Stimulated activated CD4-positive, alpha-beta T cell treated with anti-CD3 and anti-CD28 coated beads, TNF-alpha, amount 100 ng/mL, for 1 hour (primary cell): ENCODE measurements around the gene CYB5B.
"Not testable (repeated sequence)": the region's sequence is repeated elsewhere in the genome, so short reads cannot be mapped to it uniquely, and the experiment has no call there.

ENCODE experiments used
- DNase-seq, 3 donors: peaks; one replicate each; pipeline ENCODE4 v3.0.0-alpha.2; 2020; ENCODE audit warnings: low read depth in 3 of 3, low spot score in 1 of 3

CYB5B gene

GRCh38 chr16:69408475-69408874 lies 15.9 kb upstream of the CYB5B start:
- DNase-seq: no peak

GRCh38 chr16:69410219-69410990 lies 14.0 kb upstream of the CYB5B start:
- no peak for DNase-seq

GRCh38 chr16:69411064-69411985 lies 13.1 kb upstream of the CYB5B start:
- no peak for DNase-seq

- DNase-seq: no peak
Measured at GRCh38 chr16:69412287-69412686, 12.1 kb upstream of the CYB5B start.

GRCh38 chr16:69413045-69413664 lies 11.3 kb upstream of the CYB5B start:
- no peak for DNase-seq

- no peak for DNase-seq
Measured at GRCh38 chr16:69417520-69418199, 6.8 kb upstream of the CYB5B start.

- DNase-seq: no peak
Measured at GRCh38 chr16:69419956-69420355, 4.5 kb upstream of the CYB5B start.

- no peak for DNase-seq
Measured at GRCh38 chr16:69423189-69423588, 1.2 kb upstream of the CYB5B start.

GRCh38 chr16:69424935-69425784 lies 741 bp downstream of the CYB5B start:
- DNase-seq: no peak

GRCh38 chr16:69428652-69429051 lies 4.2 kb downstream of the CYB5B start:
- no peak for DNase-seq

- DNase-seq: not testable (repeated sequence)
Measured at GRCh38 chr16:69429058-69429640, 4.7 kb downstream of the CYB5B start.

- DNase-seq: no peak
Measured at GRCh38 chr16:69431948-69432468, 7.6 kb downstream of the CYB5B start.

- DNase-seq: no peak
Measured at GRCh38 chr16:69434066-69434465, 9.6 kb downstream of the CYB5B start.

GRCh38 chr16:69435977-69436820 lies 11.8 kb downstream of the CYB5B start:
- no peak for DNase-seq

- no peak for DNase-seq
Measured at GRCh38 chr16:69436896-69437295, 12.5 kb downstream of the CYB5B start.

- DNase-seq: no peak
Measured at GRCh38 chr16:69438465-69438864, 14.0 kb downstream of the CYB5B start.

GRCh38 chr16:69440250-69440649 lies 15.8 kb downstream of the CYB5B start:
- DNase-seq: no peak

- DNase-seq: not testable (repeated sequence)
Measured at GRCh38 chr16:69441030-69441429, 16.6 kb downstream of the CYB5B start.
